Lung microvascular endothelial cell (primary cell): ENCODE results near the gene GARIN6. TPM values are rescaled to one million over a fixed set of nuclear protein-coding genes. Genes with fewer than 3 reads are reported as not detected.
"Not testable (repeated sequence)": the region's sequence is repeated elsewhere in the genome, so short reads cannot be mapped to it uniquely, and the experiment has no call there.

Source experiments
- DNase-seq, 2 donors: peaks; one replicate each; pipeline versions ENCODE4 v3.0.0 to v3.0.0-alpha.2; 2010; ENCODE audit warnings: low read depth in 2 of 2
- total RNA-seq: library from RNA; depleted of rRNA; stranded (reverse); fragments of >200 nt; gene quantifications from 2 replicates; pipeline ENCODE4 v1.2.1, GENCODE V29; 2014

The GARIN6 gene
- total RNA-seq: not detected in 2 replicates

- no peak for DNase-seq
These were observed at the start of gene GARIN6 for GRCh38 chr12:99647453-99647852. GARIN6 (plus strand) TSS chr12:99647753; CDS start chr12:99648175, 422 bp downstream.

DNA sequence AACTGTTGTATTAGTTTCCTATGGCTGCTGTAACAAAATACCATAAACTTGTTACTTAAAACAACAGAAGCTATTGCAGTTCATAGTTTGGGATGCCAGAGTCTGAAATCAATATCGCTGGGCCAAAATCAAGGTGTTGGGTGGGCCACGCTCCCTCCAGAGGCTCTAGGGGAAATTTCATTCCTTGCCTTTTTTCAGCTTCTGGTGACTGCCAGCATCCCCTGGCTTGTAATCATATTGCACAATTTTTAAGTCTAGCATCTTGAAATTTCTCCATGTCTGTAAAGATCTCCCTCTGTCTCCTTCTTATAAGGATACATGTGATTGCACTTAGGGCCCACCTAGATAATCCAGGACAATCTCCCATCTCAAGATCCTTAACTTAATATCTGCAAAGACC, 48.8 kb upstream of the GARIN6 start:
- no peak for DNase-seq

DNA sequence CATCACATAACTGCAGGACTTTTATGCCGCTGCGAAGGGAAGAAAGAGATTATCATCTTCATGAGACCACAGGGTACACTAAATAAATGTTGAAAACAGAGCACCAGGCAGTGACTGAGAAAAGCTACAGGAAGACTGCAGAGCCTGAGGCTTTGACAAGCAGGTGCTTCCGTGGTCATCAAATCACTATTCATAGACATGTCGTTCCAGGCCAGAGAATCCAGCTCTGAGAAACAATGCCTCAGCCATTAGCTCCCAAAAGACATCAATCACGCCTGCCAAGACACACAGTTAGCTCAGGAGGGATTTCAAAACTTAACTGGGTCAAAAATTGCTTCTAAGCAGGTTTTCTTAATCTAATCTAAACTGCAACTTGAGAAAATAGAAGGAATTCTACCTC, 47.2 kb upstream of the GARIN6 start:
- DNase-seq: peak in 1 of 2 donors; percentile 2

DNA sequence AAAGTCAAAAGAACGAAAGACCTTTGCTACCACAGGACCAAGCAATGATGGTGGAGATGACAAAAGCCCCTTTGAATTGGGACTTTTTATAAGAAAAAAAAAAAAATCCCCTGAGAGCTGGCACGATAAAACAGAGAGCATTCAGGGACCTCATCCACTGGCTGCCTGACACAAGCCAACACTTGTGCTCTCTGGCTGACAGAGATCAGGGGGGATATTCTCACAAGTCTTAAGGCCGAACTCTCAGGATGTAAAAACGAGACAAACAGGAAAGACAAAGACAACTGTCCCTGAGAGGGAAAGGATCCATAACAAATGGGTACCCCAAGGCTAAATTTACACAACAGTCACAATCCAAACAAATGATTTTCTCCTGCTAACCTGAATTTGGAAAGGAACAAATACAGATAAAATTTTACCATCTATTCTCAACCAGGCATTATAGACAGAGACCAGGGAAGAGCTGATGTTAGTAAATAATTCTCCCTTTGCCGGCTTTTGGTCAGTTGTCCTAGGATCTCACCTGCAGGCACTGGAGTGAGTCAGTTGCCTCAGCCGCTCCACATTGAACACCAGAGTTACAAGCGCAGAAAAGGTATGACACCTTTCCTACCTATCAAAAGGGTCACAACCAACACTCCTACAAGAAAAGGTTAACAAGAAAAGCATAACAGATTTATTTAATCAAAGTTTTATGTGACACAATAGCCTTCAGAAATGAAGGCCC, 37.9 kb upstream of the GARIN6 start:
- DNase-seq: no peak

GRCh38 chr12:99611117-99611516, 36.4 kb upstream of the GARIN6 start:
- DNase-seq: no peak

- no peak for DNase-seq
These were observed 36.0 kb upstream of the GARIN6 start for GRCh38 chr12:99611599-99611998.

- DNase-seq: no peak
These were observed 28.9 kb upstream of the GARIN6 start for GRCh38 chr12:99618657-99619056.

GRCh38 chr12:99619389-99620158, 28.0 kb upstream of the GARIN6 start:
- DNase-seq: peak in 1 of 2 donors; percentile 5

GRCh38 chr12:99620159-99620479, 27.4 kb upstream of the GARIN6 start:
- DNase-seq: no peak

GRCh38 chr12:99624591-99624990, 23.0 kb upstream of the GARIN6 start:
- DNase-seq: not testable (repeated sequence)

GRCh38 chr12:99627459-99627858, 20.1 kb upstream of the GARIN6 start:
- DNase-seq: no peak

GRCh38 chr12:99644629-99645028, 2.9 kb upstream of the GARIN6 start:
- DNase-seq: no peak

GRCh38 chr12:99648183-99648582, 630 bp downstream of the GARIN6 start:
- no peak for DNase-seq

DNA sequence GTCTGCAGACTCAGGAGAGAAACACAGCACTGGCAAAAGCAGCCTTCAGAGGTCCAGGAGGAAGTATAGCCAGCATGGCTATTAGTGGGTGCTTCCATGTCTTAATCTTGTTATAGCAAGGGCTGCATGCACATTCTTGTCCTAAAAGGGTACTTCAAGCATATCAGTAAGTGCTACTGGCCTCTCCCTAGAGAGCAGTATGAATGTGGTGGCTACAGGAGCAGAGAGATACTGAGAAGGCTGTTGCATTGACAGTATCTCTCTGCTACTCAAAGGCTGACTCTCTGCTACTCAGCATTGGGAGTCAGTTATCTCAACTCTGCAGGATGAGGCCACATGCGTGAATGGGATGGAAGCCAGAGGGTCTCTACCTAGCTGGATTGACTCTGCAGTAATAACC, 2.0 kb downstream of the GARIN6 start:
- no peak for DNase-seq

DNA sequence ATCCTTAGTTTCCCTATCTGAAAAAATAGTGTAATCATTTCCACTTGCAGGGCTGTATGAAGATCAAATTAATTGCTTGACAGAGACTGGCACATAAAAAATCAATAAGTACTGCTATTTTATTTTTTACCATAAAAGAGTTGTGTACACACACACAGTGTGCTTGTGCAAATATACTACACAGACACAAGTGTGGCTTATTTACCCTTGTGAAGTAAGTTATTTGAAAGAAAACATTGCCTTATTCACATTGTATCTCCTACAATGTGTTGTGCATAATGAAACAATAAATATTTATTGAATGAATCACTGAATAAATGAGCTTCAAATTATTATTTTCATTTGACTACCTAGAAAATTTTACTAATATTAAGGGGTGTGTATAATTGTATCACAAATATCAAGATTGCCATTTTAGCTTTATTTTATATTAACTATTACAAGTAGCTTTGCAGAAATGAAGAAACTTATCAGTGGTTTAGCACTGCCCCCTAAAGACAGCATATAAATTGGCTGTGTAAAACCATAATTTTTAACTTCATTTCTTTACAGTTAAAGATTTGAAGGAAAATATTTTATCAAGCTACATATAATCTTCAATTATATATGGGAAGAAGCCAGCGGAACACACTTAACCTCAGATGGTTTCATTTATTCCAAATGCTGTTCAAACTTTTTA, 11.3 kb downstream of the GARIN6 start:
- no peak for DNase-seq

DNA sequence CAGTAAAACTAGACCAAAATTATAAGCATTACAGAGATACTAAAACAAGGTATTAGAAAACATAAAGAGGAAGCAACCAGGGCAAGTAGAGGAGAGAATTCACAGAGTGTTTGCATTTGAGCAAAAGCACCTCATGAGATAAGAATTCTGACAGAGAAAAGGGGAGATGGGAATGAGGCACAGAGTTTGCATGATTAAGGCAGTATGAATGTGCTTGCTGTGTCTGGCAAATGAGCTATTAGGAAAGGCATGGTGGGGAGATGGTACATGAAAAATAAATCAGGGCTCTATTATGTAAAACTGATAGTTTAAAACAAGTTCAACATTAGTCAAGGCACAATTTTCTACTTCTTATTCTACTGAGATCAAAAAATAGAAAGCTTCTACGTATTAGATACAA, 23.1 kb downstream of the GARIN6 start:
- no peak for DNase-seq

- DNase-seq: no peak
These were observed 32.7 kb downstream of the GARIN6 start for GRCh38 chr12:99680276-99680675.

- no peak for DNase-seq
These were observed 38.6 kb downstream of the GARIN6 start for GRCh38 chr12:99686142-99686541.

DNA sequence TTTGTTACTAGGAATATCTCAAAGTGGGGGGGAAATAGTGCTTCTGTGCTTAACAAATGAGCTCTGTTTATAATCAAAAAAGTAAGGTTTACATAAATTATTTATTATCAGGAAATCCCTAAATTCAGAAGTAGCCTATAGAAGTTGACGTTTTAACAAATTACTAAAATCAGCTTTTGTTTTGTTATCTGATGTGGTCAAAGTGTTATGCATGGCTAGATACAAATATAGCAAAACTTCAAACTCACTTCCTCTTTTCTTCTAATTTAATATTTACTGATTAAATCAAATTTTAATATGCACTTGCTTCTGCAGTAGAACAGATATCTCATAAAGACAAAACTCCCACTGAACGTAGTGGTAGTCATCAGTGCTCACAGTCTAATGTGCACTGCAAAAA, 47.5 kb downstream of the GARIN6 start:
- no peak for DNase-seq
